Measurements from ENCODE around the gene TEX44. TPM values are rescaled to one million over a fixed set of nuclear protein-coding genes. Genes with fewer than 3 reads are reported as not detected.

The TEX44 gene
- total RNA-seq, 1 experiment from 2014 or later = not detected

- no peaks in the 10 kb centered on the region for H3K36me3 ChIP-seq (ENCODE audit: control insufficient read depth in 1 of 2, insufficient read depth in 2 of 2, low read length in 2 of 2)
- no peaks in the 10 kb centered on the region for H3K9me3 ChIP-seq (ENCODE audit: control insufficient read depth in 1 of 2, insufficient read depth in 1 of 2, low read depth in 1 of 2, low read length in 2 of 2)
- H3K9me2 ChIP-seq (ENCODE audit: insufficient read depth) = no peaks in the 10 kb centered on the region
- ATAC-seq (peak; percentile 80), DNase-seq (ENCODE audit: low read depth, low spot score) (peak; percentile 94)
- peak overlapping the region; percentile 46 to 61 for H3K4me3 ChIP-seq (replicated peaks in 1 of 2; ENCODE audit: low read depth in 1 of 2, low read length in 2 of 2)
- no peaks in the 10 kb centered on the region for H3K79me2 ChIP-seq (ENCODE audit: insufficient read depth, low read length)
- peak overlapping the region; percentile 73 for H3K27ac ChIP-seq (ENCODE audit: low read depth, low read length)
- BruUV-seq (replicated peaks) = TSS peak; percentile 79
- no peaks in the 10 kb centered on the region for H3K27me3 ChIP-seq (ENCODE audit: insufficient read depth, low read length)
- ChIA-PET POLR2A (interaction anchor here (1.7 kb wide), 1 partner anchor 68 kb away, joined by 6 read pairs; no protein-coding TSS in a partner anchor), RAD21 (ENCODE audit: low non-redundant PET in 1 of 2, low total read pairs in 2 of 2, uncharacterized antibody in 2 of 2, unreplicated experiment in 2 of 2) (no interaction called here), CTCF (interaction anchor here (0.6 to 1.5 kb wide), 3 partner anchors 9 to 100 kb away, joined by 3 to 4 read pairs (median 3); no protein-coding TSS in a partner anchor)
- peak overlapping the region; percentile 83 for H3K9ac ChIP-seq (ENCODE audit: low read length)
- TF ChIP-seq REST (IDR thresholded peaks at IDR 0.05; ENCODE audit: low read depth) (no peak), ZFX (IDR thresholded peaks at IDR 0.05) (peak; percentile 35; the same call in 1 of the 2 replicates), SRF (IDR thresholded peaks at IDR 0.05; ENCODE audit: low read depth) (no peak), FOSL1 (IDR thresholded peaks at IDR 0.05; ENCODE audit: low read depth) (no peak), EZH2phosphoT487 (IDR thresholded peaks at IDR 0.05; ENCODE audit: borderline replicate concordance) (no peak), POLR2AphosphoS5 (IDR thresholded peaks at IDR 0.05; ENCODE audit: low read depth, low read length) (0 out of 2 replicates have a peak, but pooled peaks have one; percentile 3), JUND (IDR thresholded peaks at IDR 0.05) (no peak)
- no peak overlapping the region for H2AFZ ChIP-seq (ENCODE audit: low read depth, low read length, poor library complexity, severe bottlenecking)
- H3K4me2 ChIP-seq (ENCODE audit: low read length) = peak overlapping the region; percentile 92
- H4K20me1 ChIP-seq (ENCODE audit: insufficient read depth) = no peaks in the 10 kb centered on the region
- intact Hi-C loops (cut with micrococcal nuclease) = no loop called here
- H3K4me1 ChIP-seq (ENCODE audit: control insufficient read depth in 1 of 2, insufficient read depth in 2 of 2, low read length in 2 of 2) = peaks cover 25 to 43% of the 10 kb centered on the region in 2 experiments
Measured at GRCh38 chr2:231604685-231605606, 12.3 kb downstream of the TEX44 start.
